Measurements from ENCODE around the gene PTTG1IP. TPM values are rescaled to one million over a fixed set of nuclear protein-coding genes. Genes with fewer than 3 reads are reported as not detected.
"Not testable (repeated sequence)": the region's sequence is repeated elsewhere in the genome, so short reads cannot be mapped to it uniquely, and the experiment has no call there.

PTTG1IP gene
- total RNA-seq, 1 experiment from 2014 or later = 117 TPM

- Histone ChIP-seq H3K4me3 (ENCODE audit: insufficient read depth, low read depth, low read length) (no peak overlapping the region), H3K36me3 (replicated peaks; ENCODE audit: control insufficient read depth, insufficient read depth, low read length) (no peaks in the 10 kb centered on the region), H3K27me3 (ENCODE audit: control insufficient read depth, insufficient read depth, low read length) (no peaks in the 10 kb centered on the region)
- DNase-seq = no peak
Measured at GRCh38 chr21:44833663-44834062, 39.8 kb downstream of the PTTG1IP start.

DNA sequence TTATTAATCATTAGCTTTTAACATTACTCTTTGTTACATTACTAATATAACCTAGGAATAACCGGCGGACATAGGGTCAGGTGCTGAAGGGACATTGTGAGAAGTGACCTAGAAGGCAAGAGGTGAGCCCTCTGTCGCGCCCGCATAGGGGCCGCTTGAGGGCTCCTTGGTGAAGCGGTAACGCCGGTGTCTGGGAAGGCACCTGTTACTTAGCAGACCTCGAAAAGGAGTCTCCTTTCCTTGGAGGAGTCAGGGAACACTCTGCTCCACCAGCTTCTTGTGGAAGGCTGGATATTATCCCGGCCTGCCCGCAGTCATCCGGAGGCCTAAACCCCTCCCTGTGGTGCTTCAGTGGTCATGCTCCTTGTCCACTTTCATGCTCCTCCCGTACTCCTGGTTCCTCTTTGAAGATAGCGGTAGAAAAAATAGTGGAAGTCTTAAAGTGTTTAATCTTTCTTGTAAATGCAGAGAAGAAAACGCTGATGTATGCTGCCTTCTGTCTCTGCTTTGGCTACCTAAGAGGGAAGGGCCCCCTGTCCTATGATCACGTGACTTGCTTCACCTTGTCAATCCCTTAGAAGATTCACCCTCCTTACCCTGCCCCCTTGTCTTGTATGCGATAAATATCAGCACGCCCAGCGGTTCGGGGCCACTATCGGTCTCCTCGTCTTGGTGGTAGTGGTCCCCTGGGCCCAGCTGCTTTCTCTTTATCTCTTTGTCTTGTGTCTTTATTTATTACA lies 40.8 kb downstream of the PTTG1IP start:
- not testable (repeated sequence) for H3K36me3 ChIP-seq (replicated peaks; ENCODE audit: control insufficient read depth, insufficient read depth, low read length)

GRCh38 chr21:44831227-44831860 lies 42.1 kb downstream of the PTTG1IP start:
- Histone ChIP-seq H3K4me3 (ENCODE audit: insufficient read depth, low read depth, low read length) (no peak overlapping the region), H3K27me3 (ENCODE audit: control insufficient read depth, insufficient read depth, low read length) (no peaks in the 10 kb centered on the region), H3K36me3 (replicated peaks; ENCODE audit: control insufficient read depth, insufficient read depth, low read length) (no peaks in the 10 kb centered on the region)
- DNase-seq = no peak

More for the DNA sequence above, 40.8 kb downstream of the PTTG1IP start:
- not testable (repeated sequence) for H3K27me3 ChIP-seq (ENCODE audit: control insufficient read depth, insufficient read depth, low read length); DNase-seq; H3K4me3 ChIP-seq (ENCODE audit: insufficient read depth, low read depth, low read length)

DNA sequence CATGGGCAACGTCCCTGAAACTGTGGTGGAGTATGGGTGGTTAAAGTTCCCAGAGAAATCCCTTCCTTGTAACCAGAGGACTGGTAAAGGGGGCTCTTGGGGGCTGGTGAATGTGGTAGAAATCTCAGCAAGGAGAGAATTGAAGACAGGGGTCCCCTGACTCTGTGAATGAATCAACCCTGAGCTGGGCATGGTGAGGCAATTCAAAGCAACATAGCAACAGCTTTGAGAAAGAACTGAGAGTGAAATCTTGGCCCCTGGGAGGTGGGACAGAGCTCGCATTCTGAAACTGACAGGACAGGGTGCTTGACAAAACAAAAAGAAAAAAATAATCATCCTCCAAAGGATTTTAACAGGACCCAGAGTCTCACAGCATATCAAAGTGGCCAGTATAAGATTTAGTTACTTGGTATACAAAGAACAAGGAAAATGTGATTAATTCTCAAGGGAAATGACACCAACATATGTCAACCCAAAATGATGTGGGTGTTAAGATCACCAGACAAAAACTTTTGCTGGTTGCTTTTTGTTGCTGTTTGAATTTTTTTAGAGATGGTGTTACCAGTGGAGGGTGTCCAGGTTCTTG lies 43.9 kb downstream of the PTTG1IP start:
- DNase-seq = no peak
- H3K4me3 ChIP-seq (ENCODE audit: insufficient read depth, low read depth, low read length) = no peak overlapping the region

GRCh38 chr21:44828362-44829056 lies 45.0 kb downstream of the PTTG1IP start:
- H3K4me3 ChIP-seq (ENCODE audit: insufficient read depth, low read depth, low read length) = no peak overlapping the region
- no peak for DNase-seq
- no peaks in the 10 kb centered on the region for H3K36me3 ChIP-seq (replicated peaks; ENCODE audit: control insufficient read depth, insufficient read depth, low read length)
- no peaks in the 10 kb centered on the region for H3K27me3 ChIP-seq (ENCODE audit: control insufficient read depth, insufficient read depth, low read length)

More for the DNA sequence above, 43.9 kb downstream of the PTTG1IP start:
- Histone ChIP-seq H3K36me3 (replicated peaks; ENCODE audit: control insufficient read depth, insufficient read depth, low read length) (no peaks in the 10 kb centered on the region), H3K27me3 (ENCODE audit: control insufficient read depth, insufficient read depth, low read length) (no peaks in the 10 kb centered on the region)

GRCh38 chr21:44823179-44823660 lies 50.3 kb downstream of the PTTG1IP start:
- DNase-seq = no peak
- Histone ChIP-seq H3K4me3 (ENCODE audit: insufficient read depth, low read depth, low read length) (no peak overlapping the region), H3K27me3 (ENCODE audit: control insufficient read depth, insufficient read depth, low read length) (peaks cover 8% of the 10 kb centered on the region; the same call in 1 of the 2 replicates), H3K36me3 (replicated peaks; ENCODE audit: control insufficient read depth, insufficient read depth, low read length) (no peaks in the 10 kb centered on the region)

DNA sequence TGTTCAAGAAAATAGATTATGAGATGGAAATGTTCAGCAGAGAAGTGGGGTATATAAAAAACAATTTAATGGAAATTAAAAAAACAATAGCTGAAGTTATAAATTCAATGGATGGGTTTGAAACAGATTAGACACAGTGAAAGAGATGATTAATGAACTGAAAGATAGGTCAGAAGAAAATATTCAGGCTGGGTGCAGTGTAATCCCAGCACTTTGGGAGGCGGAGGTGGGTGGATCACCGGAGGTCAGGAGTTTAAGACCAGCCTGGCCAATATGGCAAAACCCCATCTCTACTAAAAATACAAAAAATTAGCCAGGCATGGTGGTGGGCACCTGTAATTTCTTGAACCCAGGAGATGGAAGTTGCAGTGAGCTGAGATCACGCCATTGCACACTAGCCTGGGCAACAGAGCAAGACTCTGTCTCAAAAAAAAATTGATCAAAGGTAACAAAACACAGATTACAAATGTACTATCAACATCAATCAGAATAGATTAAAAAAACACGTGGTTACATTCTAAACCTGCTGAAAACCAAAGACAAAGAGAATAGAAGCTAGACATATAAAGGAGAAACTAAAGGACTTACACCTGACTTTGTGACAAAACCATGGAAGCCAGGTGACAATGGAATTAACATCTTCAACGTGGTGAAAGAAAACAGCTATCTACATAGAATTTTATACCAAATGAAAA lies 50.9 kb downstream of the PTTG1IP start:
- DNase-seq = no peak
- H3K4me3 ChIP-seq (ENCODE audit: insufficient read depth, low read depth, low read length) = no peak overlapping the region

GRCh38 chr21:44820851-44821250 lies 52.6 kb downstream of the PTTG1IP start:
- Histone ChIP-seq H3K36me3 (replicated peaks; ENCODE audit: control insufficient read depth, insufficient read depth, low read length) (no peaks in the 10 kb centered on the region), H3K27me3 (ENCODE audit: control insufficient read depth, insufficient read depth, low read length) (peaks cover 8% of the 10 kb centered on the region; the same call in 1 of the 2 replicates), H3K4me3 (ENCODE audit: insufficient read depth, low read depth, low read length) (no peak overlapping the region)
- no peak for DNase-seq

More for the DNA sequence above, 50.9 kb downstream of the PTTG1IP start:
- Histone ChIP-seq H3K27me3 (ENCODE audit: control insufficient read depth, insufficient read depth, low read length) (peaks cover 8% of the 10 kb centered on the region; the same call in 1 of the 2 replicates), H3K36me3 (replicated peaks; ENCODE audit: control insufficient read depth, insufficient read depth, low read length) (no peaks in the 10 kb centered on the region)

GRCh38 chr21:44819283-44820243 lies 53.9 kb downstream of the PTTG1IP start:
- H3K4me3 ChIP-seq (ENCODE audit: insufficient read depth, low read depth, low read length) = no peak overlapping the region
- no peaks in the 10 kb centered on the region for H3K36me3 ChIP-seq (replicated peaks; ENCODE audit: control insufficient read depth, insufficient read depth, low read length)
- H3K27me3 ChIP-seq (ENCODE audit: control insufficient read depth, insufficient read depth, low read length) = peaks cover 8% of the 10 kb centered on the region; the same call in 1 of the 2 replicates
- DNase-seq = no peak

DNA sequence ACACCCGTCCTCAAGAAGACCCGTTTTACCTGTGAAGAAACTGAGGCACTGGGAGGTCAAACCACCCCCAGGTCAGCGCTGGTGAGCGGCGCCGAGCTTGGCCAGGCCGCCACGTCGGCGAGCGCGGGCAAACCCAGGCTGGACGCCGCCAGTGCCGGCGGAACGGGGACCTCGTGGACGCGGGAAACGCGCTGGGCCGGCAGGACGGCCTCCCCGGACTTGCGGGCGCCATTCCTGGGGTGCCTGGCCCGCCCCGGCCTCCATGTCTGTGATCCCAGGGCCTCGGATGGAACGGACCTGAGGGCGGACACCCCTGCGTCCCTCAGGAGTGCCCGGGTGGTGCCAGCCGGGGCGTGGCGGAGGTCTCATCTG lies 54.9 kb downstream of the PTTG1IP start:
- DNase-seq = no peak
- peaks cover 8% of the 10 kb centered on the region; the same call in 1 of the 2 replicates for H3K27me3 ChIP-seq (ENCODE audit: control insufficient read depth, insufficient read depth, low read length)

DNA sequence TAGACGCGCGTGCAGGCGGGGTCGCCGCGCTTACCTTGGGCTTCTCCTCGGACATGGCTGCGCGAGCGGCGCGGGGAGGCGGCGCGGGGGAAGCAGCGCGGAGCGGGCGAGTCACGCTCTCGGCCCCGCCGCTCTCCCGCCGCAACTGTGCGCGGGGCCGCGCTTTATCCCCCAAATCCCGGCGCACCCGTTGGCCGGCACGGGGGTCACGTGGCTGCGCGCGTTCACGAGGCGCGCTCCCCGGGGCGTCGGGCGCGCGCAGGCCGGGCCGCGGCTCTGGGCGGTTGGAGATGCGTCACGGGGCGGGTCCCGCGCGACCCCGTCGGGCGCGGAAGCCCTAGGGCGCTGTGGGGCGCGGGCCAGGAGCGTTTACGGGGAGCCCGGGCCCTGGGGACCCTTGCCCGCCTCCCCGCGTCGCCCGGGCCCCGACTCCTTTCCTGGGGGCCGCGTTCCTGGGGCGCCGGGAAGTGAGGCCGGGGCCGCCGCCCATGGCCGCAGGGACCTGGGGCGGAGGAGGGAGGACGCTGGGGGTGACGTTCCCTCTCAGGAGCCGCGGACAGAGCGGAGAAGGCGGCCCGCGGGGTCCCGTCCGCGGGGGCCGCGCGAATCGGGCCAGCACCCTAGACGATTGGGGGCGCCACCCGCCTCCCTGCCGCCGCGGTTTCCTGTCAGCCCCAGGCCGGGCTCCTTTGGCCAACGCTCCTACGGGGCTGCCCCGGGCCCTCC lies 55.4 kb downstream of the PTTG1IP start, which contains the start of gene SUMO3:
Gene SUMO3 (minus strand): TSS at position 149 of the 726 bp plus-strand sequence. CDS start 94 bp downstream, at position 55.
- peak; percentile 98 for DNase-seq
- no peaks in the 10 kb centered on the region; the same call in 1 of the 2 replicates for H3K36me3 ChIP-seq (replicated peaks; ENCODE audit: control insufficient read depth, insufficient read depth, low read length)
- H3K4me3 ChIP-seq (ENCODE audit: insufficient read depth, low read depth, low read length) = peak within 1 kb of the TSS; percentile 79
- H3K27me3 ChIP-seq (ENCODE audit: control insufficient read depth, insufficient read depth, low read length) = peaks cover 8% of the 10 kb centered on the region; the same call in 1 of the 2 replicates

More for the DNA sequence above, 54.9 kb downstream of the PTTG1IP start:
- Histone ChIP-seq H3K36me3 (replicated peaks; ENCODE audit: control insufficient read depth, insufficient read depth, low read length) (no peaks in the 10 kb centered on the region), H3K4me3 (ENCODE audit: insufficient read depth, low read depth, low read length) (peak overlapping the region; percentile 66)

GRCh38 chr21:44817506-44817880 lies 56.0 kb downstream of the PTTG1IP start:
- DNase-seq = peak; percentile 100
- Histone ChIP-seq H3K4me3 (ENCODE audit: insufficient read depth, low read depth, low read length) (peak overlapping the region; percentile 79), H3K27me3 (ENCODE audit: control insufficient read depth, insufficient read depth, low read length) (peaks cover 8% of the 10 kb centered on the region; the same call in 1 of the 2 replicates), H3K36me3 (replicated peaks; ENCODE audit: control insufficient read depth, insufficient read depth, low read length) (no peaks in the 10 kb centered on the region; the same call in 1 of the 2 replicates)
